Hematopoietic multipotent progenitor cell treated with erythropoietin and hydrocortisone succinate and interleukin-3 and kit ligand, for 4 days (in vitro differentiated cells): Measurements from ENCODE around the gene FAM20A.
"Not testable (repeated sequence)": the region's sequence is repeated elsewhere in the genome, so short reads cannot be mapped to it uniquely, and the experiment has no call there.

ENCODE experiments used
- DNase-seq: peaks from one replicate; pipeline ENCODE4 v3.0.0-alpha.2; 2015

FAM20A gene

DNA sequence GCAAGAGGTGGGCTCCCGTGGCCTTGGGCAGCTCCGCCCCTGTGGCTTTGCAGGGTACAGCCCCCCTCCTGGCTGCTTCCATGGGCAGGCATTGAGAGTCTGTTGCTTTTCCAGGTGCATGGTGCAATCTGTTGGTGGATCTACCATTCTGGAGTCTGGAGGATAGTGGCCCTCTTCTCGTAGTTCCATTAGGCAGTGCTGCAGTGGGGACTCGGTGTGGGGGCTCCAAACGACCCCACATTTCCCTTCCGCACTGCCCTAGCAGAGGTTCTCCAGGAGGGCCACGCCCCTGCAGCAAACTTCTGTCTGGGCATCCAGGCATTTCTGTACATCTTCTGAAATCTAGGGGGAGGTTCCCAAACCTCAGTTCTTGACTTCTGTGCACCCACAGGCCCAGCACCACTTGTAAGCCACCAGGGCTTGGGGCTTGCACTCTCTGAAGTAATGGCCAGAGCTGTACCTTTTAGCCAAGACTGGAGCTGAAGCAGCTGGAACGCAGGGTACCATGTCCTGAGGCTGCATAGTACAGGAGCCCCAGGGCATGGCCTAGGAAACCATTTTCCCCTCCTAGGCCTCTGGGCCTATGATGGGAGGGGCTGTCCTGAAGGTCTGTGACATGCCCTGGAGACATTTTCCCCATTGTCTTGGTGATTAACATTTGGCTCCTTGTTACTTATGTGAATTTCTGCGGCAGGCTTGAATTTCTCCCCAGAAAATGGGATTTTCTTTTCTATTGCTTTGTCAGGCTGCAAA lies 82.9 kb downstream of the FAM20A start:
- no peak for DNase-seq

DNA sequence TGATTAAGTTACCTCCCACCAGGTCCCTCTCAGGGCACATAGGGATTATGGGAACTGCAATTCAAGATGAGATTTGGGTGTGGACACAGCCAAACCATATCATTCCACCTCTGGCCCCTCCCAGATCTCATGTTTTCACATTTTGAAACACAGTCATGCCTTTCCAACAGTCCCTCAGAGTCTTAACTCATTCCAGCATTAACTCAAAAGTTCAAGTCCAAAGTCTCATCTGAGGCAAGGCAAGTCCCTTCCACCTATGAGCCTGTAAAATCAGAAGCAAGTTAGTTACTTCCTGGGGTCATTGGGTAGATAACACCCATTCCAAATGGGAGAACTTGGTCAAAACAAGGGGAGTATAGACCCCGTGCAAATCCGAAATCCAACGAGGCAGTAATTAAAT lies 83.6 kb downstream of the FAM20A start:
- not testable (repeated sequence) for DNase-seq

DNA sequence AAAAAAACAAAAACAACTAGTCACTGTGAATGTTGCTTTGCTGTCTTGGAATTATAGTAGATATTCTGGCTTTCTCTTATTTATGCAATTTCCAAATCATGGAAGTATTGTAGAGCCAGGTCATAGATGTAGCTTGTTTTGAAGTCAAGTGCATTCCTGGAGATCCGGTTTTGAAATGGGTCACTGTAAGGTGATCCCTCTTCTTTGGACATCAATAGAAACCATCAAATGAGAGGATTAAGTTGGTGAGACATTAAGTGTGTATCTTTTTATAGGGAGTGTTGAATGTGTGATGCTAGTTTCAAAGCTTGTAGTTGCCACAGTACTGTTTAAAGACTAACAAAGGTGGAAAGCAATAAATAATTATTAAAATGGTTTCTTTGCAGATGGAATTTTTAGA lies 84.4 kb downstream of the FAM20A start:
- no peak for DNase-seq

DNA sequence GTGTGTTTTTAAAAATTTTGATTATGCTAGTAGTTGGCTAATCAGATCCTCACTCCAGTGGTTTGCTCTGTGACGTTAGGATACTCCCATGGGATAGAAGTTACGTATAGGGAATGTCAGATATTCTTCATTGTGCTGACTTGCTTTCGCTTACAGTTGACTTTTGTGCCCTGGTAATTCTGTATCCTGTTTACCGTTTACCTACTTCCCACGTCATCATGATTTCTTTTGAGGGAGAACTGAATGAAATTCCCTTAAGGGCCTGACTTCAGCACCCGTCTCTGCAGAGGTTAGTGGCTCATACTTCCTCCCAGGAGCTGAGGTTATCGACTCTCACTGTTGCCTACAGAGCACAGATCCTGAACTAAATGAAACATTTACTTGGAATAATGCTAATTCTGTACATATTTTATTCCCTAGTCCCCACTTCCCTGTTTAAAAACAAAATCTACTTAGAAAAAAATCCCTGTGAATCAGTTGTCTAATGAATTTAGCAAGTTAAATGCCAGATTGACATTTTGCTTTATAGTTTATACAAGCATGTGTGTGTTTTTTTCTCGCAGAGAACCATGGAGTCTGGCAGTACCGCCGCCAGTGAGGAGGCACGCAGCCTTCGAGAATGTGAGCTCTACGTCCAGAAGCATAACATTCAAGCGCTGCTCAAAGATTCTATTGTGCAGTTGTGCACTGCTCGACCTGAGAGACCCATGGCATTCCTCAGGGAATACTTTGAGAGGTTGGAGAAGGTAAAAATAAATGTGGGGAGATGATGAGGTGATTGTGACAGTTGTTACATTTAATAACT lies 86.1 kb downstream of the FAM20A start:
- no peak for DNase-seq

DNA sequence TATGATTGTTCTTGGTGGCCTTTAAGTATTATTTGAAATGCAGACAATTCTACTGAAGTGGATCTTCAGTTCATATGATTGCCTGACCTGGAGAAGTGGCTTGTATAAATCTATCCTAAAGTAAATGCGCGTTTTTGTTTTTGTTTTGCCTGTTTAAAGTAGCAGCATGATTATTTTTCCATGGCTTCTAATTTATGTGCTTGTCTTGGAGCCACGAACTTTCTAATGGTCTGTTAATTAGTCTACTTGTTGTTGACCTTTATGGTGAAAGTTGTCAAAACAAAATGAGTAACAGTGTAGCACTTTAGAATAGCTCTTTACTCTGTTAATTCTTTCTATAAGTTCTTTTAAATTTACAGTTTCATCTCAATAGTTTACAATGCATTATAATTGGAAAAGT lies 87.2 kb downstream of the FAM20A start:
- DNase-seq = no peak

DNA sequence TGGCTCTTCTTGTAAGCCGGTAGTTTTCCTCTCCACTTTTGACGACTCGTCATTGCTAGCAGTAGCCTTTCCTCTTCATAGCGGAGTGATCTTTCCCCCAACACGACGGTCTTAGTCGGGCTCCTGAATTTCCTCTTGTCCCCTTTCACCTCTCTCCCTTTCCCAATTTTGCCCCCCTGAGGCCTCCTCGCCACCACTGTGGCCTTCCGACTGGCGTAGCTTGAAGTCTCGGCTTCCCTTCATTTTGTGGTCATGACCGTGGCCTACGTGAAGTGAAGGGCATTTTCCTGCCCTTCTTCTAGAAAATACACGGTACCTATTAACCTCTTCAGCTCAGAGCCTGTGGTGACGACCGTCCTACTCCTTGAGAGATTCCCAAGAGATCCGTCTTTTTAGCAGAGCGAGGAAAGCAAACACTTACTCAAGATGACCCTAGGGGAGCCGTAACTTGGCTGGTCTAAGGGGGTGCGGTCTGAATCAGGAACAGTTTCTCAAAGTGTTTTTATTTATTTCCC lies 88.2 kb downstream of the FAM20A start:
- peak; percentile 44 for DNase-seq

DNA sequence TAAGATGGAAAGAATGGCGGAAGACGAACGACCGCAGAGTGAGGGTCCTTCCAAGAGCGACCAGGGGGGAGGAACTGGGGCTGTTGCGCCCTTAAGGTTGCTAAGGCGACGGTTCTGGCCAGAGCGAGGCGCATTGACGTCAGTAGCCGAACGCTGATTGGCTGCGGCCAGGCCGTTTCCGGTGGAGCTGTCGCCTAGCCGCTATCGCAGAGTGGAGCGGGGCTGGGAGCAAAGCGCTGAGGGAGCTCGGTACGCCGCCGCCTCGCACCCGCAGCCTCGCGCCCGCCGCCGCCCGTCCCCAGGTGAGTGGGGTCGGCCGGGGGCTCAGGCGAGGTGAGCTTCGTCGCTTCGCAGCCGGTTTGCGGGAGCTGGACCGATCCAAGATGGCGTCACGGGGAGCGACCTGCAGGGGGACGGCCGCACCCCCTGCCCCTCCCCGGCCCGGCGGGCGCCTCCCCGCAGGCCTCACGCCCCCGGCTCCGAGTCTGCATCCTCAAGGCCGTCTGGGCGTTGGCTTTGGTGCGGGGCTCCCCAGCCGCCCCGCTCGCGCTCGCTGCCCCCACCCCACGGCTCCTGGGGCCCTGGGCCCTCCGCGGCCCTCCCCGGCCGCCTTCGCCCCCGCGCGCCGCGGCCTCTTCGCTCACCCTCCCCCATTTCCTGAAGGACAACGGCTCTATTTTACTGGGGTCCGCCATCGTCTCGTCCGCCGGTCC lies 88.8 kb downstream of the FAM20A start, which contains the start of gene PRKAR1A:
PRKAR1A (plus strand) TSS at position 184 of the 713 bp plus-strand sequence. CDS start 2,970 bp downstream, outside the sequence.
- DNase-seq = peak; percentile 97

DNA sequence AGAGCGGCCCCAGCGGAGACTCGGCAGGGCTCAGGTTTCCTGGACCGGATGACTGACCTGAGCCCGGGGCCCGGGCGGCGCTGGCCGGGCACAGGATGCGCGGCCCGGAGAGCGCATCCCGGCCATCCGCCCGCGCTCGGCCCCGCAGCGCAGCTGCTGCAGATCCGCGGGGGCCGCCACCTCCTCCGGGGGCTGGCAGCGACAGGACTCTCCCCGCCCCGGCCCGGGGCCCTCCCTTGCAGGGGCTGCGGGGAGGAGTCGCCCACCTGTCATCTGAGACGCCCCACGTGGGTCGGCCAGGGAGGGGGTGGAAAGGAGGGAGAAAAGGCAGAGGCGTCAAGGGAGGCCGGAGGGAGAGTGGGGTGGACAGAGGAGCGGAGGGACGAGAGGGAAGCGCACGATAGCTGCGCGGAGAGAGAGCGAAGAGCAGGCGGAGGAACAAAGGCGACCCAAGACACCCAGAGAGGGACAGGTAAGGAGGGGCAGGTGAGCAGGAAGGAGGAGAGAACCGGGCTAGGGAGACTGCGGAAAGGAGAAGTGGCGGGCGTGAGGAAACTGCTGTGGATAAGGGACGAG lies 89.4 kb downstream of the FAM20A start:
- peak; percentile 76 for DNase-seq

DNA sequence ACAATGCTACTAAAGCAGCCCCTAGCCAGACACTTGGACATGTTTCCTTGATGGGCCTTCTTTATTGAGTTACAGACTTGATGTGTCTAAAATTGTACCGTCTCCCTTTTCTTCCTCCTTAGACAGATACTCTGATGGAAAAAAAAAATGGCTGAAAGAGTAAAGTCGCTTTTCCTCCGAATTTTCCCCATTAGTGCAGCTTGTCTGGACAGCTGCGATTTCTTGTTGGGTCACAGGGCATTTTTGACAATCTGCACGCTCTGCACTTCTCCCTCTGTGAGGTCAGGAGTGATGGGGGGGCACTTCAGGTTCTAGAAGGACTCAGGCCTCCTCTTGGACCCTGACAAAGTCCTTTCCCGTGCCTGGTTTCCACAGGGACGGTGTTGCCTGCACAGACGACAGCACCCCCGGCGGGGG lies 89.9 kb downstream of the FAM20A start:
- peak; percentile 45 for DNase-seq

DNA sequence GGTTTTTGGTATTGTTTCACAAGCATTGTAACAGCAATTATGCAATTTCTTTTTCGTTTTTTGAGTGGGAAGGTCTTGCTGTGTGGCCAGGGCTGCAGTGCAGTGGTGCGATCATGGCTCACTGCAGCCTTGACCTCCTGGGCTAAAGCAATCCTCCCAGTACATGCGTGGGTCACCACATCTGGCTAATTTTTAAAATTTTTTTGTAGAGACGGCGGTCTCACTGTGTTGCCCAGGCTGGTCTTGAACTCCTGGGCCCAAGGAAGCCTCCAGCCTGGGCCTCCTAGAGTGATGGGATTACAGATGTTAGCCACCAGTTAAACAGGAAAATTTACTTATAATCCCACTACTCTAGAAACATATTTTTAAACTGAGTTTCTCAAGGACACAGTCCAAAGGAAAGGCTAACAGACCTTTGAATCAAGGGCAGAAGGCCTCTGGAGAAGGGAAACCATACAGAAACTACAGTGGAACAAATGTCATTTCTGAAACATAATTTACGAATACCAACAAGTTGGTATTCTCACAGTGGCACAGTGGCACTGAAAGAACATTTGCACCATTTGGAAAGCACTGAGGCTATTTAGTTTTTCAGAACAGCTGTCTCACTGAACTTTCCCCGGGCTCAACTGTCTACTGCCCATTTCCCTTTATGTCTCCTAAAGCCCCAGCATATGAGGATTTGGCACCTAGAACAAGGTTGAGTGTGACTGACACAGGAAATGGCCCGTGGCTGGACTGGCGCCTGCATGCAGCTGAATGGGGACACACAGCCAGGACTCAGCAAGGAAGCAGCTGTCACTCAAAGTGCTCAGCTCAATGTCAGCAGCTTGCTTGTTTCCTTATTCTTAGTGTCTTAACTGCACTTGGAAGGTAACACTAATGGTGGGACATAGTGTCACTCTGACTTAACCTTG lies 91.8 kb downstream of the FAM20A start:
- peak; percentile 66 for DNase-seq

DNA sequence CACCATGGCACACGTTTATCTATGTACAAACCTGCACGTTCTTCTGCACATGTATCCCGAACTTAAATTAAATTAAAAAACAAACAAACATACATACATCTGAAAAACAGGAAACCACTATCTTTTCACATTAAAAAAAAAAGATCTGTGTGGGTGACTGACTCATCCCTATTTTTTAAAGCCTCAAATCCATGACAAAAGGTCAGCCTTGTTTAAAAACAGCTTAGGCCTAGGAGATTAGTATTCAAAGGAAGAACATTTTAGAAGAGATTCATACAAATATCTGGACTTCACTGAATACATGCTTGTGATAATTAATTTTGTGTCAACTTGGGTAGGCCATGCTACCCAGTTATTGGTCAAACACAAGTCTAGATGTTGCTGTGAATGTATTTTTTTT lies 93.6 kb downstream of the FAM20A start:
- DNase-seq = no peak

DNA sequence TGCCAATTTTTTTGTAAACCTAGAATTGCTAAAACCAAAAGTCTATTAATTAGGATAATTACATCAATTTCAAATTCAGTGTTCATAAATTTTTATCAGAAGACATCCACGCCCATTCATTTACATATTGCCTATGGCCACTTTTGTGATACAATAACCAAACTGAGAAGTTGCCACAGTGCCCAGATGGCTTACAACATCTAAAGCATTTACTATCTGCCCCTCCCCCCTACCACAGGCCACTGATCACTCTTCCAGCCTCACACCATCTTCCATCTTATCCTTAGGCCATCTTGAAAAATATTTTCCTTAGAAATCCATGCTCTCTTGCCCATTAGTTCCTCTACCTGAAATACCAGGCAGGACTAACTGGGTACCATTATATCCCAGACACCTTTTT lies 95.2 kb downstream of the FAM20A start:
- peak; percentile 45 for DNase-seq

DNA sequence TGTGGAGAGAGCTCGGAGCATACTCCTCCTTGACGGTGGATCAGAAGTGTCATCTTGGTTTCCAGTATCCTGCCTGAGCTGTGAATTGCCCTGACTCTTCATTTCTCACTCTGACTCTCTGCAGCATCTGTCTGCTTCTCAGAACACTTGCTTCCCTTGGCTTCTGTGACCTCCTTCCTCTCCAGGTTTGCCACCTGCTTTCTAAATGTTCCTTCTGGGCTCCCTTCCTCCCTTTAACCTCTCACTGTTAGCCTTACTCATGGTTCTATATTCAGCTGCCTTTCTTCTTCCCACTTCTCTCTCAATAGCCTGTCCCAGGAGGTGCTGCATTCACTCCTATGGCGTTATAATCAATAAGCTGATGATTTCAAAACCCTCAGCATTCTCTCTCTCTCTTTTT lies 100.1 kb downstream of the FAM20A start:
- no peak for DNase-seq

DNA sequence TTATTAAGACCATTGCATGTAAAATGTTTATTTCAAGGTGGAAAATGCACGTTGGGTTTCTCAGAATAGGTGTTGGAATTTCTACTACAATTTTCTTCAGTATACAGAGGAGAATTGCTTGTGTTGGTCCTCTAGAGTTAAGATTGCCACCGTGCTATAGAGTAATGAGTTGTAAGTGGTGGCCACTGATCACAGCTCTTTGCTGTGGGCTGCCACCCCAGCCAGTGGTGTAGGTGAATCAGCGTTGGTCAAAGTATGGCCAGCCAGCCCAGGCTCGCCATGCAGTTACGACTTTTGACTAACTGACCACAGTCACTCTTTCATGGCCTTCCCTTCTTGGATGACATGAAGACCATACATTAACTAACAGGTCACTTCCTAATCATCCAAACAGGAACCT lies 101.6 kb downstream of the FAM20A start:
- no peak for DNase-seq

DNA sequence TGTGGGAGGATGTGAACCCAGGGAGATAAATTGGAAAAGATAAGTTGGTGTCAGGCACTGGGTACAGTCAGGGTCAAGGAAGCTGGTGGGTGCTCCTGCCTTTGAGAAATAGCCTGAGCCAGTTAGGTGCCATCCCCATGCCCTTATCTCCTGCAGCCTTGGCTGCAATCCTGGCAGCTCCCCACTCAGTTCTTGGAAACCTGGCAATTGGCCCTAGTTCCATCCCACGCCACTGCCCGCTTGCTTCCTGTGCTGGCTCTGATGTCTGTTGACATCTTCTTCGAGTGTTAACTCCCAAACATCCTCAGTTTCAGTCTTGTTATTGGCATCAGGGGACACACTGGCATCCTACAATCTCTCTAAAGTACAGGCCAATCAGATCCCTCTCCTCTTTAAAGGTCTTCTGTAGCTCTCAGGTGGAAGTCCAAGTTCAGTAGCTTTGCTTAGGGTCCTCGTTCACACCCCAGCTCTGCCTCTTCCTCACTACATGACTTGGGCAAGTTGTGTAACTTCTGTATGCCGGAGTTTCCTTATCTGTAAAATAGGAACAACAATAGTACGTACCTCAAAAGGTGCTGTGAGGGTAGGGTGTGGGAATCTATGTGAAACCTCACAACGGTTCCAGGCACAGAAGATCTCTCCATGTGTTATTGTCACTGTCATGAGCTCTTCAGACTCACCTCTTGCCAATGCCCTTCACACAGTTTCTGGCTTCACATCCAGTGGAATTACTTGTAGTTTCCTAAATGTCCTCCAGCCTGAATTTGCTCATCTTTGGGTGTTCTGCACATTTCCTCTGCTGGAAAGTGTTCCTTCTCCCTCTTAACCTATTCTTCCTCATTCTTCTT lies 102.5 kb downstream of the FAM20A start:
- peak; percentile 63 for DNase-seq

DNA sequence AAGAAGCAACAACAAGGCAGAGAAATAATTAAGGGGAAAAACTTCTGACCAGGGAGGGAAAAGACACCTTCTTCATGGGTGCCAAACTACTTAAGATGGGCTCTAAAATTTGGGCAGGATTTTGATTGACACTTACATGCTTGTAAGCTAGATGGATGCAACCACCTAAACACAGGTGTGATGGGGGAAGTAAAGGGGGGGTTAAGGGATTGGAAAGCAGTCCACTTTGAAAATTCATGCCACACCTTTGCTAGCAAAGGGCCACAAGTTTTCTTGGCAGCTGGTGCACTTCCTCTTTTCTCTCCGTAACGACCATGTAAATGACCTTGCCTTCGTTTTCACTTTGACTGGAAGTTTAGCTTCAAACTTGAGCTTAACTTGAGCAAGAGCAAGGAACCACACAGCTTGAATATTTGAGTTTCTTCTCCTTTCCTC lies 103.3 kb downstream of the FAM20A start:
- DNase-seq = peak; percentile 91

DNA sequence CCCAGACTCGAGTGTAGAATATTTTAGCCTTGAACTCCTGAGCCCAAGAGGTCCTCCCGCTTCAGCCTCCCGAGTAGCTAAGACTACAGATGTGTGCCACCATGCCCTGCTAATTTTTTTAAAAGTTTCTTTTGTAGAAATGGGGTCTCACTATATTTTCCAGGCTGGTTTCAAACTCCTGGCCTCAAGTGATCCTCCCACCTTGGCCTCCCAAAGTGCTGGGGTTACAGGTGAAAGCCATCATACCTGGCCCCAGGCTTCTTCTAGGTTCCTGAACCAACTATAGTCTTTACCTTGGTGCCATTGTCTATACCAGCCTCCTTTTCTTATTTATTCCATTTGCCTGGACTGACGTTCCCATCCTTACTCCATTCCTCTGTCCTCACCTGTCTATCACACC lies 106.1 kb downstream of the FAM20A start:
- no peak for DNase-seq

DNA sequence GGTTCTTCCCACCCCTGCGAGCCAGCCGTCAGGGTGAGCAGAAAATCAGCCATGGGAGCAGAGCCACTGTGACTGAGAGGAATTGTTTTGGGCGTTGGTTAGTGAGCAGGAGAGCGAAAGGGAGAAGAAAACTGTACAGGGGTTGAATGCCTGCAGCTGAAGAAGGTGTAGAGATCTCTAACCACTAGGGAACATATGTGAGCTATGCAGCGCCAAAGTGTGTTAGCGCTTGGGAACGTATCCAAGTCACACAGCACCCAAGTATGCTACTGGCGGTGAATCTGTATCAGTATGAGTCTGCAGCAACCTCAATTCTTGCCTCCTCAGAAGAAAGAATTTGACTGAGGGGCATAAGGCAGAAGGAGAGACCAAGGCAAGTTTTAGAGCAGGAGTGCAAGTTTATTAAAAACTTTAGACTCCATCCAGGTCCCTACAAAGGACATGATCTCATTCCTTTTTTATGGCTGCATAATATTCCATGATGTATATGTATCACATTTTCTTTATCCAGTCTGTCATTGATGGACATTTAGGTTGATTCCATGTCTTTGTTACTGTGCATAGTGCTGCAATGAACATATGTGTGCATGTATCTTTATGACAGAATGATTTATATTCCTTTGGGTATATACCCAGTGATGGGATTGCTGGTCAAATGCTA lies 108.6 kb downstream of the FAM20A start:
- DNase-seq = not testable (repeated sequence)

DNA sequence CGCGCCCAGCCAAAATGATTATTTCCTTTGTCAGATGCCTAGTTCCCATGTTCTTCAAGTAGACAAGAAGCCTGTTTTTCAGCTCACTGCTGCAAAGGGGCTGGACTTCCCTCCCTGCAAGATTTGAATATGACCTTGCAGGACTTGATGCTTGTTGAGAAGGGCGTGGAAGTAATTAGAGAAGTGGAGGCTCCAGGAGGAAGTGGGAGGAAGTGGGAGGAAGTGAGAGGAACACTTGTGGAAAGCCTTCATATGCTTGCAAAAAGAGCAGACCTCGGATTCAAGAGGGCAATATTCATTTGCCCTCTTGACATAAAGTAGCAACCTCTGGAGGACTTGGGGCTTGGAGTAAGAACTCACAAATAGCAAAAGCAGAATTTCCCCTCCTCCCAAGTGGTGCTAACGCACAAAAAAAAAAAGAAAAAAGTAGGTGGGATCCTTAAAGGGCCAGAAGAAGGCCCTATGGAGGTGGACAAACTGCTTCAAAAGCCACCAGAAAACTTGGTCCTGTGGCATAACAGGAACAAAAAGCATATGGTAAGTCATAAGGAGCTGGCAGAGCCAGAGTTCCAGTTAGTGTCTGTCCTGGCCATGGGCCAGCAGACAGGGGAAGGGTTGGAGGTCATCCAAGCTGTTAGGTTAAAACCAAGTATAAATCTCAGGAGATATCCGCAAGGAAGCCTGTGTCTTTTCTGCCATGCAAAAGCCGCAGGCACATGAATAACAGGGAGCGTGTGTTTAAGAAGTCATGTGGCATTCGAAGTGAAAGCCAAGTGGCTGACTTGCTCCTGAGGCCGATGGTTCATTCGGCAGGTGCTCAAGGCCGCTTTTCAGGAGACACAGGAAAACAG lies 109.6 kb downstream of the FAM20A start:
- peak; percentile 42 for DNase-seq
